ENCODE results near the gene SERPINA5.

Gene SERPINA5

DNA sequence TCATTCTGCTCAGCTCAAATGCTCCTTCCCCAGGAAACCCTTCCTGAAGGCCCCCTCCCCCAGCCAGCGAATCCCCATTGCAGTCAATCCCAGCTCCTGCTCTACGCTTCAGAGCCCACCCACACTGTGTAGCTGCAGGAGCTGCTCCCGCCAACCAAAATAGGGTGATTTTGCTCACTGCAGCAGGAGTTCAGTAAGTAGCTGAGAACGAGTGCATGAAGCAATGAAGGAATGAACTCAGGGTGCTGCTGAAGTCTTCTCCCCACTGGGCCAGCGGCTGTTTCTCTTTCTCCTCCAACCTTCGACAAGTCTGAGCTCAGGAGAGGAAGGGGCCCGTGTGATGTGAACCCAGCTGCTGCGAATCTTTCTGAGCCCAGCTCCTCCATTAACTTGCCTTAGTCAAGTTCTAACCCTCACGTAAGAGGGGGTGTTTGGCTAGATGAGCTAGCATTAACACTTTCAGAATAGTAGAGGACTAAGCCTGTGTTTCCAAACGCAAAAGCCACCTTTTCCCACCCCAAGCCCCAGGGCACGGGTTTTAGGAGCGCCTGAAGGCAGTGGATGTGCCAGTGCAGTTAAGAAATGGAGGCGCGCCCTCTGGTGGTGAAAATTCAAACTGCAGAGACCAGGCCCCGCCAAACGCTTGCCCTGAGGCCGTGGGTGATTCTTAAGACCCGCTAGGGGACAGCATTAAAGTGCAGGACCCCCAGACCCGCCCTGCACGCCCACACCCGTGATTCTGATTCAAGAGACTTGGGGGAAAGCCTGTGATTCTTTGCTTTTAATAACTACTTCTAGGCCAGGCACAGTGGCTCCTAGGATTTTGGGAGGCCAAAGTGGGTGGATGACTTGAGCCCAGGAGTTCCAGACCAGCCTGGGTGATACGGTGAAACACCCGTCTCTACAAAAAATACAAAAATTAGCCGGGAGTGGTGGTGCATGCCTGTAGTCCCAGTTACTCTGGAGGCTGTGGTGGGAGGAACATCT, 31.9 kb upstream of the SERPINA5 start:
- DNase-seq (ENCODE audit: low spot score) = peak; percentile 34

DNA sequence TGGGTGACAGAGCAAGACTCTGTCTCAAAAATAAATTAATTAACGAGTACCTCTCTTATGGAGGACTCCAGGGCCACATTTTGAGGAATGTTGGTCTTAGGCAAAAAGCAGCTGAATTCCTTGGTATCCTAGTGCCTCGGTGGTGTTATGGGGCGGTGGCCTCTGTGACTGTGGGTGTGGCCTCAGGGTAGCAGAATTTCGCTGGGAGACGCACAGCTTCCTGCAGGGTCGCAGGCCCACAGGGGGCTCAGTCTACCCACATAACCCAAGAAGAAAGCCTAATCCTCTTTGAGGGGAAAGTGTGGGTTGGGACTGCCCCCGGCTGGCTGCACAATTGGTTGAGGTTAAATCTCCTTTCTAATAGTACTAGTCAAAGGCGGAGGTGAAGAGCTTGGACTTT, 31.2 kb upstream of the SERPINA5 start:
- no peak for DNase-seq (ENCODE audit: low spot score)

DNA sequence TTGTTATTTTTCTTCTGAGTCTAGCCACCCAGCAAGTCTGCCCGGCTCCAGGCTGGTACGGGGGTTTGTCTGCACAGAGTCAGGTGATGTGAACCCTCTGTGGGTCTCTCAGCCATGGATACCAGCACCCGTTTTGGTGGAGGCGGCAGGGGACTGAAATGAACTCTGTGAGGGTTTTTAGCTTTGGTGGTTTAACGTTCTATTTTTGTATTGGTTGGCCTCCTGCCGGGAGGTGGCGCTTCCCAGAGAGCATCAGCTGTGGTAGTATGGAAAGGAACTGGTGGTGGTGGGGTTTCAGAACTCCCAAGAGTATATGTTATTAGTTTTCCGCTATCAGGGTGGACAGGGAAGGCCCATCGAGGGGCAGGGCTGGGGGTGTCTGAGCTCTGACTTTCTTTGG, 25.2 kb upstream of the SERPINA5 start:
- no peak for DNase-seq (ENCODE audit: low spot score)

GRCh38 chr14:94557327-94557726, 23.9 kb upstream of the SERPINA5 start:
- DNase-seq (ENCODE audit: low spot score) = no peak

- DNase-seq (ENCODE audit: low spot score) = no peak
Observed at GRCh38 chr14:94558842-94559241, 22.4 kb upstream of the SERPINA5 start.

DNA sequence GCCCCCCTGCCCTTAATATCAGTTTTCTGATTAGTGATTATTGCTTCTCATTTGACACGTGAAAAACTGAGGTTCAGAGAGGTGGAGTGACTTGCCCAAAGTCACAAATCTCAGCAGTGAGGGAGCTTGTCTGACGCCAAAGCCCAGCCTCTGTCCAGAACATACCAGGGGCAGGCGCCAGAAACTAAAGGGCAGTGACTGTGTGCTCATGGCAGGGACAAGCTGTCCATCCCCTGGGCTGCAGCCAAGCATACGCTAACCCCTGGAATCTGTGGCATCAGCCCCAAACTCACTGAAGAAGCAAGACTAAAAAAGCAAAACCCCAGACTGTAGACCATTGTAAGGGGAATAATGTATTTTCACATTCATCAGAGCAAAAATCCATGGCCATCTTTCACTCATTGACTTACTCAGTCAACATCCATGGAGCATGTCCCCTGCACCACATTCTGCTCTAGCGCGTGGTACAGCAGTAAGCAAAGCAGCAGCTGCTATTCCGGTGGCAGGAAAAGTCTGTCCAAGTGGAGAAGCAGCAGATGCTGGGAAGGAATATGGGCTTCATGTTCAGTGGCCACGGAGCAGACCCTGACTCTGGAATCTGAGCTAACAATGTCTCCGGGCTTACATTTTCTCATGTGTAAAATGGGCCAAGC, 21.5 kb upstream of the SERPINA5 start:
- DNase-seq (ENCODE audit: low spot score) = no peak

GRCh38 chr14:94560291-94560665, 20.9 kb upstream of the SERPINA5 start:
- no peak for DNase-seq (ENCODE audit: low spot score)

DNA sequence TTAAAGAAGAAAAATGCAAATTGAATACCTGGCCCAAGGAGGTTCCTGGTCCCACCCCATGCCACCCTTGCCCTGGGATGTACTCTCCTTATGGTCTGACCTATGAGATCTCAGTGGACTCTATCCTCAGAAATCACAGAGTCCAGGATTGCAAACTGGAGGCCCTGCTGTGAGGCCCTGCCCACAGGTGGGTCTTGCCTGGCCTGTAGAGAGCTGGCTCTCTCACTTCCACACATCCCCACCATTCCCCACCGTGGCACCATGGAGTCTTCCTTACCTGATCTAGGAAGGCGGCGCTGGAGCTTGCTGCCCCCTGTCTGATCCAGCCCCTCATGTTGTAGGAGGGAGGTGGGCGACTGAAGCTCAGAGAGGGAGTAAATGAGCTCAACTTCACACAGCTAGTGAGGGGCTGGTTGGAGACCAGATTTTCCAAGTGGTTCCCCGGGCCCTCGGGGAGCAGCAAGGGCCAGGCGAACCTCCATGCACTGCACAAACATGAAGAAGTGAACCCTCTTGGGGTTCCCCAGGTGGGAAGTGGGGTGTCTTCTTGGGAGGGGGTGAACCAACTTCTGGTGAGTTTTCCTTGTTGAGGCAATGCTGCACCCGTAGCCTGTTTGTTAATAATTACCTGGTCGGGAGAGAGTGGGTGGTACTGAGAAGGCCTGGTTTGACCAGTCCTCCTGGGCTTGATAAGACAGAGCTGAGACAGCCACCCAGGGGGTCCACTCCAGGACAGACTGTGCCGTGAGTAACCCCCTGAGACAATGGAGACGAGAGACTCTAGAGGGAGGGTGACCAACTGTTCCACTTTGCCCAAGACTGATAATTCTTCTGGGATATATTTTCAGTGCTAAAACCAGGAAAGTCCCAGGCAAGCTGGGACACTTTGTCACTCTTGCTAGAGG, 20.2 kb upstream of the SERPINA5 start, which contains the start of gene SERPINA4:
TSS of gene SERPINA4 (plus strand) at position 692 of the 905 bp plus-strand sequence. CDS start 2,041 bp downstream, outside the sequence.
- DNase-seq (ENCODE audit: low spot score) = no peak

DNA sequence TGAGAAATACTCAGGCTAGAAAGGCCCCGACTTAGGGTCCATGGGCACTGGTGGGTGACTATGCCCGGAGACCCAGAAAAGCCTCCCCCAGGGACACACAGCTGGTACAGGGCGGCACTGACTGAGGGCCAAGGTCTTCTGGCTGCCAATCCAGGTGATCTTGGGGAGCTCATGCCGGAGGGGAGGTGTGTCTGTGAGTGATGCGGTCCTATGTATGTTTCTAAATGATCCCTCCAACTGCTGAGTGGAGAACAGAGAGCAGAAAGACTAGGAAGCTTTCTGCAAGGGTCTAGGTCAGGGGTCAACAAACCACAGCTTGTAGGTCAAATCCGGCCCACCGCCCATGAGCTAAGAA, 19.6 kb upstream of the SERPINA5 start:
- DNase-seq (ENCODE audit: low spot score) = no peak

DNA sequence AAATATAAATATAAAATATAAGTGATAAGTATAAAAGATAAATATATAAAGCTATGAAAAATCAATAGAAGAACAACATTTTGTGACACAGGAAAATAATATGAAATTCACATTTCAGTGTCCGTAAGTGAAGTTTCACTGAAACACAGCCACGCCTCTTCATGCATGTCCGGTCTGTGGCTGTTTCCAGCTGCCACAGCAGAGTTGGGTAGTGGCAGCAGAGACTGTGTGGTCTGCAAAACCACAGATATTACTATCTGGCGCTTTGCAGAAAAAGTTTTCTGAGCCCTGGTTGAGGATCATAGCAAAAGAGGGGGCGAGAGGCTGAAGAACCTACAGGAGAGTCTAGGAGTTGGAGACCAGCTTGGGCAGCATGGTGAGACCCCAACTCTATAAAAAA, 19.2 kb upstream of the SERPINA5 start:
- no peak for DNase-seq (ENCODE audit: low spot score)

DNA sequence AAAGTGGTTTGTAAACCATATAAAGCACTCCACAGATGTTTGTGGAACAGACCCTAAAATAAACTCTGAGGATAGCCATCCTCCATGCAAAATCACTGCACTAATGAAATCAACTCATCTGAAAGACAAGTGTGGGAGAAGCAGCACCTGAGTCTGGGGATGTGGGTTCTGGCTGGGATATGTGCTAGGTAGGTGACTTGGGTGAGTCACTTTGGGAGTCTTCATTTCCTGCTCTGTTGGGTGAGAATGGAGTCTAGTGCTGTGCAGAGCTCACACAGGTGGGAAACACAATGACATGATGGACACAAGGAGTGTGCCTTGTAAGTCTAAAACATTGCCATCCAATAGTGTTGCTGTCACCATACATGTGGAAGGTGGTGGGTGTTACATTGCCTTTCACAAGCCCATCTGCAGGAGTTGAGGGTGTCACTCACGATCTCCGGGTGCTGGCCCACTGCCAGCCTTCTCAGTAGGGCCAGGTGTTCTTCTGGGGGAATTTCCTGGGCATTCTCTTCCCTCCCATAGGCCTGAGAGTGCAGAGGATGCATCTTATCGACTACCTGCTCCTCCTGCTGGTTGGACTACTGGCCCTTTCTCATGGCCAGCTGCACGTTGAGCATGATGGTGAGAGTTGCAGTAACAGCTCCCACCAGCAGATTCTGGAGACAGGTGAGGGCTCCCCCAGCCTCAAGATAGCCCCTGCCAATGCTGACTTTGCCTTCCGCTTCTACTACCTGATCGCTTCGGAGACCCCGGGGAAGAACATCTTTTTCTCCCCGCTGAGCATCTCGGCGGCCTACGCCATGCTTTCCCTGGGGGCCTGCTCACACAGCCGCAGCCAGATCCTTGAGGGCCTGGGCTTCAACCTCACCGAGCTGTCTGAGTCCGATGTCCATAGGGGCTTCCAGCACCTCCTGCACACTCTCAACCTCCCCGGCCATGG, 18.0 kb upstream of the SERPINA5 start:
- no peak for DNase-seq (ENCODE audit: low spot score)

- DNase-seq (ENCODE audit: low spot score) = no peak
Observed at GRCh38 chr14:94564381-94564780, 16.8 kb upstream of the SERPINA5 start.

DNA sequence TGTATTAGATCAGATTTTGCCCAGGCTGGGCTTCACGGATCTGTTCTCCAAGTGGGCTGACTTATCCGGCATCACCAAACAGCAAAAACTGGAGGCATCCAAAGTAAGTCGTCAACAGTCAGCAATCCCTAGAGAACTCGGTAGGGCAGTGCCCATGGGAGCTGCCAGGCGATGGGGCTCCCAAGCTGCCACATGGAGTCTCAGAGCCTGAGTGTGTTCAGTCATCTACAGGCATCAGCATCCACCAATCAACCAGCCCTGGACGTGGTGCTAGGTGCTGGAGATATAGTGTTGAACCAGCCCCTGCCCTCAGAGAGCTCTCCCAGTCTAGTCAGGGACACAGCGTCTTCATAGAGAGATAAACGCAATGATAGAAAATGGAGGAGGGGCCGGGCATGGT, 13.0 kb upstream of the SERPINA5 start:
- no peak for DNase-seq (ENCODE audit: low spot score)

DNA sequence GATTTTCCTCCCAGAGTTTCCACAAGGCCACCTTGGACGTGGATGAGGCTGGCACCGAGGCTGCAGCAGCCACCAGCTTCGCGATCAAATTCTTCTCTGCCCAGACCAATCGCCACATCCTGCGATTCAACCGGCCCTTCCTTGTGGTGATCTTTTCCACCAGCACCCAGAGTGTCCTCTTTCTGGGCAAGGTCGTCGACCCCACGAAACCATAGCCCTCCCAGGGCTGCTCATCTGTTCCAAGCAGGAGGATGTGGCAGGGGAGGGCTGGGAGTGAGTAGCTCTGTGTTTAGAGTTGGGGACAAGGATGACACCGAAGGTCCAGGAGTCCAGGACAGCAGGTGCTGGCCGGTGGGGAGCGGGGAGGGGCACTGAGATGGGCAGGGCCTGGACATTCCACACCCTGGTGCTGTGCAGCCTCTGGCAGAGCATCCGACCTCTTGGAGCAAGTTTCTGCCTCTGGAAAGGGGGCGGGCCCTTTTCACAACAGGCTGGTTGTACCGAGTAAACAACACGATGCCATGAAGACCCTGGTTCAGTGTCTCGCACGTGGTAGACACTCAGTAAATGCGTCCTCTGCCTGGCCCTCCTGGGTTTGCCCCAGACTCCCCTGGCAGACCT, 11.7 kb upstream of the SERPINA5 start:
- DNase-seq (ENCODE audit: low spot score) = no peak

DNA sequence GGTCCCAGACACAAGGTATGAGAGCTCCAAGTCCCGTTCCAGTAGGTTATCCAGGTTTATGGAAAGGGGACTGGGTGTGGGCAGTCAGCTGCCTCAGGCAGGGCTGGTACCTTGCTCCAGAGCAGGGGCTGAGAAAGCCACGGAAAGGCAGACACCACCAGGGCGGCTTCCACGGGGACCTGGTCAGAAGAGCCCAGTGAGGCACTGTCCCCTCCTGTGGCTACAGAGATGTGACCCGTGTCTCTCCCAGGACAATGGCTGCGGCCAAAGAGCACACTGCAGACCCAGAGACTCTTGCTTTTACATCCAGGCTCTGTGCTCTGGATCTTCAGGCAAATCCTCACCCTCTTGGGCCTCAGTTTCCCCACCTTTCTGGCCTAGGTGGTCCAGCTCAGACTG, 11.2 kb upstream of the SERPINA5 start:
- DNase-seq (ENCODE audit: low spot score) = no peak

DNA sequence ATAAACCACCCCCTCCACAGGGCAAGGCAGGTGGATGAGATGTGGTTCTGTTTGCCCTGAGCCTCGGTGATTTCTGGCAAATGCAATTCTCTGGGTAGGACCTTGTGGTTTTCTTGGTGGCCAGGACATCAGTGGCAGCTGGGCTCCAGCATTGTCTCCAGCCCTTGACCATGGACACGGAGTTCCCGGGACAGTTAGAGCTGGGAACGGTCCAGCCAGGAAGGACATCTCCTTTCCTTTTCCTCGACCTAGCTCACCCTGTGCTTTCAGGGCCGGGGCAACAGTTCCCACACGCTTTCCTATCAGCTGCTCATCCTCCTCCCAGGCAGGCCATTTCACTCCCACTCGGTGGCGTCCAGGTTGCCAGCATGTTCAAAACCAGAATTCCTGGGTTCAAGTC, 10.8 kb upstream of the SERPINA5 start:
- no peak for DNase-seq (ENCODE audit: low spot score)

DNA sequence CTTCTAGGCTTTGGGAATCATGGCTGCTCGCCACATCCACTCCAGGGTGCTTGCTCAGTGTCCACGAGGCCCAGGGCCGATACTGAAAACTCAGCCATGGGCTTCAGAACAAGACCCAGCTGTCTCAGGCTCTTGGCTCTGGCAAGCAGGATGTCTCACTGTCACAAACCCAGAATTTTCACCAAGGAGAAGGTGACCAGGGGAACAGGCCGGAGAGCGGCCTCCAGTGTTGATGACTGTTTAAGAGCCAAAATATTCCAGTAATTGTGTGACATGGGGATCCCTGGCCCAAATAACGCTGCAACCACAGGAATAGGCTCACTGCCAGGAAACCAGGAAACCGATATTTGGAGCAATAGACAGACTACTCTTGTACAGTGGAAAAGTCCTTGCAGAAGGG, 9.8 kb upstream of the SERPINA5 start:
- no peak for DNase-seq (ENCODE audit: low spot score)

GRCh38 chr14:94571950-94572349, 9.3 kb upstream of the SERPINA5 start:
- no peak for DNase-seq (ENCODE audit: low spot score)

GRCh38 chr14:94572637-94573303, 8.5 kb upstream of the SERPINA5 start:
- no peak for DNase-seq (ENCODE audit: low spot score)
